Stimulated activated CD4-positive, alpha-beta T cell treated with anti-CD3 and anti-CD28 coated beads, Interleukin-15, amount 100 ng/mL, for 24 hours (primary cell): ENCODE data around the gene IGF1R.
"Not testable (repeated sequence)": the region's sequence is repeated elsewhere in the genome, so short reads cannot be mapped to it uniquely, and the experiment has no call there.

Source experiments
- DNase-seq: peaks from one replicate; pipeline ENCODE4 v3.0.0-alpha.2; 2020

IGF1R gene

GRCh38 chr15:98980899-98981228 is 332.5 kb downstream of the IGF1R start:
- no peak for DNase-seq

GRCh38 chr15:98981851-98982722 is 333.7 kb downstream of the IGF1R start:
- no peak for DNase-seq

- DNase-seq: no peak
Observed at GRCh38 chr15:98983334-98983733, 335.0 kb downstream of the IGF1R start.

GRCh38 chr15:98986281-98986680 is 337.9 kb downstream of the IGF1R start:
- no peak for DNase-seq

GRCh38 chr15:98994892-98995291 is 346.6 kb downstream of the IGF1R start:
- no peak for DNase-seq

- DNase-seq: no peak
Observed at GRCh38 chr15:98996169-98996568, 347.8 kb downstream of the IGF1R start.

- DNase-seq: no peak
Observed at GRCh38 chr15:98996624-98997023, 348.3 kb downstream of the IGF1R start.

GRCh38 chr15:98997312-98997711 is 349.0 kb downstream of the IGF1R start:
- no peak for DNase-seq

- DNase-seq: no peak
Observed at GRCh38 chr15:98997755-98998154, 349.4 kb downstream of the IGF1R start.

GRCh38 chr15:98998279-98998678 is 349.9 kb downstream of the IGF1R start:
- no peak for DNase-seq

GRCh38 chr15:98999233-98999632 is 350.9 kb downstream of the IGF1R start:
- DNase-seq: no peak

GRCh38 chr15:99002226-99002625 is 353.9 kb downstream of the IGF1R start:
- DNase-seq: no peak

- DNase-seq: not testable (repeated sequence)
Observed at GRCh38 chr15:99003317-99003716, 355.0 kb downstream of the IGF1R start.

GRCh38 chr15:99004998-99005974 is 356.9 kb downstream of the IGF1R start:
- not testable (repeated sequence) for DNase-seq

- no peak for DNase-seq
Observed at GRCh38 chr15:99006146-99006545, 357.8 kb downstream of the IGF1R start.

- DNase-seq: no peak
Observed at GRCh38 chr15:99006904-99007495, 358.7 kb downstream of the IGF1R start.

GRCh38 chr15:99009741-99010330 is 361.5 kb downstream of the IGF1R start:
- no peak for DNase-seq

- DNase-seq: no peak
Observed at GRCh38 chr15:99010768-99011167, 362.4 kb downstream of the IGF1R start.
